OCI-LY7 (cell line): Measurements from ENCODE around the gene HSD17B4.

Experiments used
- EZH2phosphoT487 ChIP-seq: fragments of 200-600 bp; sonication (generic); IDR thresholded peaks from 2 replicates; pipeline ENCODE4 v1.6.1; 2018; ENCODE audit warnings: low read depth, borderline replicate concordance, mild to moderate bottlenecking, mixed run types, antibody characterized with exemption, low read length, moderate library complexity, mixed read lengths
- TF ChIP-seq, protein P1 (sequence below): fragments of 200-600 bp; sonication (generic); conservative IDR thresholded peaks from 2 replicates; pipeline ENCODE4 v1.5.1; 2014; ENCODE audit warnings: mild to moderate bottlenecking, antibody characterized with exemption, low read length, moderate library complexity, mixed read lengths

DNA sequence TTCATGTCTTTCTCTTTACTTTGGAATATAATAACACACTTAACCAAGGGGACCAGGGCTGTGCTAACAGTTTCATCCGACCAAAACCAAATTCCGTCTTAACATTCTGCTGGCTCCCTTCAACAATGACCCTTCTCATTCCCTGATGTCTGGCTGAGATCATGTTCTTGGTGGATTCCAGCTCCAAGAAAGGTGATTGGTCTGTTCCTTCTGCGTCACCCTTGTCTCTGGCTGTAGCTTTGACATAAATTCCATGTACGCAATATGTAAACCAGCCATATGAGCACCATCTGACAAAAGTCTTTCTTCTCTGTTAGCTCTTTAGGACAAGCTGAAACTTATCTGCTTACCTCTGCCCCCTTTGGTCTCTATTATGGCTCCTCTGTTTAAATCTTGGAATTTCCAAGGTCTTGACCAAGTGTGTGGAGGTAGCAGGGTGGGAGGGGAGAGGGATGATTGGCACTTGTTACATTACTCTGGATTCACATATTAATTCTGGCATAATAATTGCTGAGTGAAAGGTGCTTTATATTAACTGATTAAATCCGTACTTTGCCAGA lies 45.7 kb upstream of the HSD17B4 start:
- TF ChIP-seq, protein P1, sequence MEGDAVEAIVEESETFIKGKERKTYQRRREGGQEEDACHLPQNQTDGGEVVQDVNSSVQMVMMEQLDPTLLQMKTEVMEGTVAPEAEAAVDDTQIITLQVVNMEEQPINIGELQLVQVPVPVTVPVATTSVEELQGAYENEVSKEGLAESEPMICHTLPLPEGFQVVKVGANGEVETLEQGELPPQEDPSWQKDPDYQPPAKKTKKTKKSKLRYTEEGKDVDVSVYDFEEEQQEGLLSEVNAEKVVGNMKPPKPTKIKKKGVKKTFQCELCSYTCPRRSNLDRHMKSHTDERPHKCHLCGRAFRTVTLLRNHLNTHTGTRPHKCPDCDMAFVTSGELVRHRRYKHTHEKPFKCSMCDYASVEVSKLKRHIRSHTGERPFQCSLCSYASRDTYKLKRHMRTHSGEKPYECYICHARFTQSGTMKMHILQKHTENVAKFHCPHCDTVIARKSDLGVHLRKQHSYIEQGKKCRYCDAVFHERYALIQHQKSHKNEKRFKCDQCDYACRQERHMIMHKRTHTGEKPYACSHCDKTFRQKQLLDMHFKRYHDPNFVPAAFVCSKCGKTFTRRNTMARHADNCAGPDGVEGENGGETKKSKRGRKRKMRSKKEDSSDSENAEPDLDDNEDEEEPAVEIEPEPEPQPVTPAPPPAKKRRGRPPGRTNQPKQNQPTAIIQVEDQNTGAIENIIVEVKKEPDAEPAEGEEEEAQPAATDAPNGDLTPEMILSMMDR, result no peak
- TF ChIP-seq EZH2phosphoT487, result no peak
